GM12878 (cell line): ENCODE data around the gene UBE3D. TPM values are rescaled to one million over a fixed set of nuclear protein-coding genes. Genes with fewer than 3 reads are reported as not detected.

Source experiments
- ATF7 ChIP-seq: fragments of 450-650 bp; IDR thresholded peaks from 2 replicates; pipeline ENCODE4 v1.6.1; 2016; ENCODE audit warnings: low read depth, mild to moderate bottlenecking
- EED ChIP-seq: sonication (generic); IDR thresholded peaks from 2 replicates; pipeline ENCODE4 v1.6.1; 2016; ENCODE audit warnings: antibody characterized with exemption, low read depth
- ESRRA ChIP-seq: IDR thresholded peaks from 2 replicates; pipeline ENCODE4 v1.6.1; 2012; ENCODE audit warnings: mild to moderate bottlenecking, low read length, improper control_type of control experiment
- JUND ChIP-seq: IDR thresholded peaks from 2 replicates; pipeline ENCODE4 v1.6.1; 2012; ENCODE audit warnings: low read depth, mild to moderate bottlenecking, low read length, improper control_type of control experiment, moderate library complexity
- MYB ChIP-seq: fragments of 150-350 bp; IDR thresholded peaks from 2 replicates; pipeline ENCODE4 v1.6.1; 2014; ENCODE audit warnings: mild to moderate bottlenecking, low read depth, low read length, borderline replicate concordance
- MYC ChIP-seq: IDR thresholded peaks from 2 replicates; pipeline ENCODE4 v1.6.1; 2011; ENCODE audit warnings: mild to moderate bottlenecking, low read length, moderate library complexity, inconsistent platforms; ENCODE audit not compliant: insufficient read depth, insufficient replicate concordance, insufficient read length, severe bottlenecking
- SMAD1 ChIP-seq: fragments of 450-650 bp; IDR thresholded peaks from 2 replicates; pipeline ENCODE4 v1.6.1; 2018; ENCODE audit warnings: mild to moderate bottlenecking, low read depth; ENCODE audit not compliant: partially characterized antibody
- WRNIP1 ChIP-seq: IDR thresholded peaks from 2 replicates; pipeline ENCODE4 v1.6.1; 2011; ENCODE audit warnings: low read depth, low read length, improper control_type of control experiment, borderline replicate concordance
- ZNF592 ChIP-seq: fragments of 450-650 bp; IDR thresholded peaks from 2 replicates; pipeline ENCODE4 v1.6.1; 2017; ENCODE audit warnings: mild to moderate bottlenecking, moderate library complexity
- polyA plus RNA-seq, 11 experiments: library from polyadenylated mRNA; depleted of rRNA in 4 of 11; unstranded in 6 of 11; stranded (reverse) in 5 of 11; fragments of >200 nt; fragmentation: Nextera tagmentation in 4 of 11; fragmentation: Illumina TruSeq in 1 of 11; extraction: Ambion mirVana in 4 of 11; extraction: Trizol in 1 of 11; gene quantifications; 1 replicate in 1 of 11; 2 replicates in 10 of 11; pipeline versions ENCODE4 v1.2.1 to v1.2.3, GENCODE V29; 2011 to 2016; ENCODE audit warnings: inconsistent platforms in 2 of 11, missing spikeins in 2 of 11, low read depth in 1 of 11
- total RNA-seq, 4 experiments: library from RNA; depleted of rRNA in 3 of 4; stranded (reverse); fragments of >200 nt in 3 of 4; fragmentation: Illumina TruSeq in 1 of 4; extraction: Trizol in 1 of 4; gene quantifications; 2 replicates each; pipeline versions ENCODE4 v1.2.1 to v1.2.3, GENCODE V29; 2013 to 2021
- TF ChIP-seq, protein P1 (sequence below): IDR thresholded peaks from 2 replicates; pipeline ENCODE4 v1.6.1; 2011; ENCODE audit warnings: borderline replicate concordance, low read depth, mild to moderate bottlenecking, moderate library complexity, mixed read lengths, low read length; ENCODE audit not compliant: insufficient read depth; ENCODE audit errors: extremely low read length
- TF ChIP-seq, protein P2 (sequence below): IDR thresholded peaks from 2 replicates; pipeline ENCODE4 v1.6.1; 2011; ENCODE audit warnings: low read depth, mild to moderate bottlenecking, low read length, moderate library complexity, borderline replicate concordance; ENCODE audit errors: extremely low read depth

The UBE3D gene
- total and polyA plus RNA-seq, 10 of the 15 experiments (the other 5 are each of a cell fraction or from before 2014, with no cell fraction given), result 4.3 to 9.0 (median 7.5) TPM

- TF ChIP-seq, protein P1, sequence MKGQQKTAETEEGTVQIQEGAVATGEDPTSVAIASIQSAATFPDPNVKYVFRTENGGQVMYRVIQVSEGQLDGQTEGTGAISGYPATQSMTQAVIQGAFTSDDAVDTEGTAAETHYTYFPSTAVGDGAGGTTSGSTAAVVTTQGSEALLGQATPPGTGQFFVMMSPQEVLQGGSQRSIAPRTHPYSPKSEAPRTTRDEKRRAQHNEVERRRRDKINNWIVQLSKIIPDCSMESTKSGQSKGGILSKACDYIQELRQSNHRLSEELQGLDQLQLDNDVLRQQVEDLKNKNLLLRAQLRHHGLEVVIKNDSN, result no peak
- TF ChIP-seq JUND, result no peak
- TF ChIP-seq ATF7, result no peak
- no peak for TF ChIP-seq ZNF592
- TF ChIP-seq, protein P2, sequence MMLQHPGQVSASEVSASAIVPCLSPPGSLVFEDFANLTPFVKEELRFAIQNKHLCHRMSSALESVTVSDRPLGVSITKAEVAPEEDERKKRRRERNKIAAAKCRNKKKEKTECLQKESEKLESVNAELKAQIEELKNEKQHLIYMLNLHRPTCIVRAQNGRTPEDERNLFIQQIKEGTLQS, result no peak
- TF ChIP-seq SMAD1, result no peak
- TF ChIP-seq MYC, result no peak
- TF ChIP-seq ESRRA, result no peak
- no peak for TF ChIP-seq EED
- TF ChIP-seq MYB, result no peak
- no peak for TF ChIP-seq WRNIP1
- TF ChIP-seq, all 136 proteins: peak for 0
Measured at GRCh38 chr6:82910820-82911219, 154.8 kb downstream of the UBE3D start (continued).
